H54 (cell line): ENCODE results near the gene HTRA2.

ENCODE experiments used
- DNase-seq: peaks from one replicate; pipeline ENCODE4 v3.0.0; 2011; ENCODE audit warnings: low spot score, mixed read lengths; ENCODE audit not compliant: insufficient read length
- FAIRE-seq: peaks from 3 replicates; lab custom pipeline; 2011; peaks lifted over from hg19 to GRCh38; lab: Jason Lieb, UNC
- POLR2A ChIP-seq: IDR thresholded peaks from 2 replicates; pipeline ENCODE4 v1.6.1; 2011; ENCODE audit warnings: low read depth, mild to moderate bottlenecking, low read length

Gene HTRA2

DNA sequence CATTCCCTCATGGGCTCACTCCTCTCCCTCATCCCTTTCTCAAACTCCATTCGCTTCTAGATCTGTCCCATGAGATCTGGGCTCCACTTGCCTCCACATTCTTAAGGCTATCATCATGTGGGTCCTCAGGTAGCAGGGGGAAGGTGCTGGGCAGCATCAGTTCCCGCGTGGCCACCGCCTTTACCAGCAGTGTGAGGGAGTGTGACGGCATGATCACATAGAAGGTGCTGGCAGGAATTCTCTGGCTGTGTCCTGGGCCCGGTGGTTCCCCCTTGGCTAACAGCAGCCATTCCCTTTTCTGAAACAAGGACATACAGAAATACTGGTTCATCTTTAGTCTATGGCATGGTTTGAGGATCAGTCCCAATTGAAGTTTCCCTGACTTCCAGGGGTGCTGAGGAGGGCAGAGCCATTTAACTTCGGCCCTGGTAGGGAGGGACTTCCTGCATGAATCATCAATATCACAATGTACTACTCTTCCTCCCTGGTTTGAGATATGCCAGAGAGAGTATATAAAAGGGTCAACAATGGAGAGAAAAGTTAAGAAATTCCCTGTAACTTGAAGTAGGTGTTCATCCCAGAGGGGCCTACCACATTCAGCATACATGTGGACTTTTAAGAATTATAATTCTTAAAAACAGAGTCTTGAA, 32.5 kb downstream of the HTRA2 start:
- no peak for TF ChIP-seq POLR2A
- no peak for FAIRE-seq
- no peak for DNase-seq

DNA sequence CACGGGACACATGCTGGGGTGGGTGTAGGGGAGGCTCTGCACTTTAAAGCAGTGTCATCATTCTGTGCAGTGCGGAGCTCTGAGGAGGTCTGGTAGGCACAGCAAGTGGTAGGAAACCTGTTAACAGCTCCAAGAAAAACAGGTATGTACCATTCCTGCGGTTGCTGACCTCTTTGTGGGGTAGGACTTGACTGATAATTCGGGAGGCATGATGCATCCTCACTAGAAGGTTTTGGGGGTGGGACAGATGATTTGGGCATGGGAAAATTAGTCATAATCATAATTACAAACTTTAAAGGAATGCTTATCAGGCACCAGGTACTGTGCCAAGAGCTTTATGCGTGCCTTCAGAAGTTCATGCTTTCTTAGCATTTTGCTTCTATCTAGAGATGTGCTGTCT, 34.5 kb downstream of the HTRA2 start:
- no peak for TF ChIP-seq POLR2A
- no peak for FAIRE-seq

DNA sequence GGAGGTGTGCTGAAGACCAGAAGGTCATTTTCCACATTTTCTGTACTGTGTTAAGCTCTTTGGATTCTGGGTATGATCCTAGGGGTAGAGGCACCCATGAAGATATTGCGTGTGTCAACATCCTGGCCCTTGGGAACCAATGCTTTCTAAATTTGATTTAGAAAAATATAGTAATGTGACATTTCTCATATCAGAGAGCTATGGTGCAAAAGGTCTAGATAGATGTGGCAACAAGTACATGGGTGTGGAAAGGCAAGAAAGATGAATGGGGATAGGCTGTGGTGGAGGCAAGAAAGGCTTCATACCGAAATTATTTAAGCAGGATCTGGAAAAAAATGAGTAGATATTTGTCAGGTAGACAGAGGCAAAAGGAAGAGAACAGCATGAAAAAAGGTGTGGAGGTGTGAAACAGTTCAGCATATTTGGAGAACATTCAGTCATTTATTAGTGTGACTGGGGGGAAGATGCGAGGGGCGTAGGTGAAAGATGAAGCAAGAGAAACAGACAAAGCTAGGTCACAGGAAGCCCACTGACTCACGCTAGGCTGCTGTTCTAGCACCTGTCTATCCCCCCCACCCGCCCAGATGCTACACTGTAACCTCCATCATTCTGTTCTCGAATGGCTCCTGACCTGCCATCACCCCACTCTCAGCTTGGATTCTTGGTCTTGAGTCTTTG, 36.5 kb downstream of the HTRA2 start:
- no peak for FAIRE-seq
- no peak for TF ChIP-seq POLR2A

More for the DNA sequence above, 34.5 kb downstream of the HTRA2 start:
- no peak for DNase-seq

DNA sequence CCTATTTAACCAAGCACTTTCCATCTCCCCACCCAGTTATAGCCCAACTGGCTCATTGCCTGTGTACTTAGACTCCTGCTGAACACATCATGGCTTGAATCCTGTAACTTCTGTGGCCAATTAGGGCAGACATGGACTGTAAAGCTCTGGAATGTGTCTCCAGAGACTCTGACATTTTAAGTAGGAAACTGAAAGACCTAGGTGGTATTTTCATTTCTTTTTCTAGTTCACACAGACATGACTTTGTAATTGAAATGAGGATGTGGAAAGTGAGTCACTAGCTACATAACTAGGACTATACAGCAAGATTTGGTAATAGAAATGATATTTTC, 37.0 kb downstream of the HTRA2 start:
- TF ChIP-seq POLR2A: no peak
- FAIRE-seq (no peak), DNase-seq (no peak)

More for the DNA sequence above, 36.5 kb downstream of the HTRA2 start:
- DNase-seq: no peak

DNA sequence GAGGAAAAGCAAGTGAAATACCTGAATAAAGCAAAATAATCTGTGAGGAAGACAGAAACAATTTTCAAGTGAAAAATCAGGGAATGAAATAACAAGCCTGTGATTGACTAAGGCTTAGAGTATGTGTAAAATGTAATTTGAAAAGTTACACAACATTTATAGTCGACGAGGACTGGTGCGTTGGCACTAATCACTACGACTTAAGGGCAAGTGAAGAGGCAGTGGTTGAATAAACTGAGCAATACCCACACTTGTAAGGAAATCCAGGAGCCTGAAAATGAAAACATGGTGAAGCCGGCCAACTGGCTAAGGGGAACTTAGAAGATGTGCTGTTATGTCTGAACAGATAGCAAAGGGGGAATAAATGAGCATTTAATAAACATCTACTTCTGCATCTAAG, 38.1 kb downstream of the HTRA2 start:
- TF ChIP-seq POLR2A: no peak
- FAIRE-seq: peak; percentile 64
- no peak for DNase-seq

GRCh38 chr2:74569686-74570085, 40.0 kb downstream of the HTRA2 start:
- FAIRE-seq (no peak), DNase-seq (no peak)
- no peak for TF ChIP-seq POLR2A

- TF ChIP-seq POLR2A: no peak
- no peak for FAIRE-seq
- DNase-seq: no peak
Observed at GRCh38 chr2:74571058-74571457, 41.3 kb downstream of the HTRA2 start.

DNA sequence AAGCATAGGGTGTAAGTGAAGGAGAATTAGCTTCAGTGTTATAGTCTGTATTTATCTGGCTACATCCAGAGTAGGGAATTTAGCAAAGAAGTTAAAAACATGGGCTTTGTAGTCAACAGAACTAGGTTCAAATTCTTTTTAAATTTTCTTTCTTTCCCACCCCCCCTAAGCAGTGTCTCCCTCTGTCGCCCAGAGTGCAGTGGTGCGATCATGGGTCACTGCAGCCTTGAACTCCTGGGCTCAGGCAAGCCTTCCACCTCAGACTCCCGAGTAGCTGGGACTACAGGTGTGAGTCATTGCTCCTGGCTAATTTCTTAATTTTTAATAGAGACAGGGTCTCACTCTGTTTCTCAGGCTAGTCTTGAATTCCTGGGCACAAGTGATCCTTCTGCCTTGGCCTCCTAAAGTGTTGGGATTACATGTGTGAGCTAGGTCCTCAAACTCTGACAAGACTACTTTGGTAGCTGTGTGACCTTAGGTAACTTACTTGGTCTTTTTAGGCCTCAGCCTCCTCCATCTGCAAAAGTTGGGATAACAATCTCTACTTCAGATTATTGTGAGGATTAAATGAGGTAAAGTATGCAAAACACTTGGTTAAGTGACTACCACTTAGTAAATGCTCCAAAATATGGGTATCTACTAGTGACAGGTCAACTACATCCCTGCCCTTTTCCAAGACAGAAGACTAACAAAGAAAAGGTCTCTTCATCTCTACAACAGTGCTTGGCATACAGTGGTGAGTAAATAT, 42.6 kb downstream of the HTRA2 start:
- DNase-seq (no peak), FAIRE-seq (no peak)
- no peak for TF ChIP-seq POLR2A

DNA sequence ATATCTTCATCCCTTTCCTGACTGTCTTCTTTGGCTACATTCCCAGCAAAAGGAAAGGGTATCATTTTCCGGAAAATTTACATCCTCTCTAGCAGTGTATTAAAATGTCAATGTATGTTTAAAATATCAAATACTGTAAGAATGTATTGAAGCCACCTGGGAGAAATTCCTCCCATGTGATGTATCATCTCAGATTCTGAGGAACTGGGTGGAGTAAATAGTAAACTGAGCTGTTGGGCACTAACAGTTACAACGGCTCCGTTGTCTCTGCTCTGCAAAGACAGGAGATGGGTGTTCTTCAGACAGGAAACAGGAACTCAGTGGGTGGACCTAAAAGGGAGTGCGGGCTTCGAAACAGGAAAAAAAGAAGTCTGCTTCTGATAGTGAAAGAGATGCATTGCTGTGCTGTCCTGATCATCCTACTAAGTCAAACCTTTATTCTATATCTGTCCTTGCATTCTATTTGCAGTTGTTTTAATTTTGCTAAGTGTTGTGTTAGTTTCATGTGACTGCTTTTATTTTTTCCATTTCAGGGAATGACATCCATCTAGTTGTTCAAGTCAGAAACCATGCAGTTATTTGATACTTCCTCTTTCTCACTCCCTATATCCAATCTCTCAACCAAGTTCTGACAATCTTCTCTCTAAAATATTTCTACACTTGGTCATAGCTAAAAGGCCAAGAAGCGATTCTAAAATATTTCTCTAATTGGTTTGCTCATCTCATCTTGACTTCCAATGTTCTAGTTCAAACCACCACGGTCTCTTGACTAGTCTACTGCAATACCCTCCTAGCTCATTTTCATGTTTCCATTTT, 44.2 kb downstream of the HTRA2 start:
- no peak for DNase-seq
- FAIRE-seq: peak; percentile 94
- no peak for TF ChIP-seq POLR2A

DNA sequence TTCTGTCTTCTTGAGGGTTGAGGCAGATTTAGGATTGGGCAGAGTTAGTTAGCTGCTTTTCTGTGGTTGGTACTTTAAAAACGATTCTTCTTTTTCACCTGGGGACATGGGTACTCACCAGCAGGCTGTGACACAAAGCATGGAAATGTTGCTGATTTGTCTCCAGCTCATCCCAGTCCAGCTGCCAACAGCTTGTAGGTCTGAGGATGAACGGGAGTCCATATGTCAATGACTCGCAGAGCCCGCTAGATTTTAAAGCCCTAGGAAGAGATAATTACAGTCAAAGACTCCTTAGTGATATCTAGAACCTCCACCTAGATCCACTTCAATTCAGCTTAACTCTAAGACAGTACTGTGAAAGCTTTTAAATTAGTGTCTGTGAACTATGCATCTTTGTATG, 45.6 kb downstream of the HTRA2 start:
- no peak for TF ChIP-seq POLR2A
- no peak for DNase-seq
- FAIRE-seq: no peak

GRCh38 chr2:74576211-74576862, 46.6 kb downstream of the HTRA2 start:
- no peak for DNase-seq
- TF ChIP-seq POLR2A: no peak
- no peak for FAIRE-seq

GRCh38 chr2:74576863-74577229, 47.1 kb downstream of the HTRA2 start:
- FAIRE-seq (no peak), DNase-seq (no peak)
- no peak for TF ChIP-seq POLR2A

GRCh38 chr2:74577448-74577847, 47.7 kb downstream of the HTRA2 start:
- no peak for DNase-seq
- TF ChIP-seq POLR2A: no peak
- no peak for FAIRE-seq
